ENCODE results near the gene IFITM1.
"Not testable (repeated sequence)": the region's sequence is repeated elsewhere in the genome, so short reads cannot be mapped to it uniquely, and the experiment has no call there.

Gene IFITM1

GRCh38 chr11:328012-328411, 14.2 kb downstream of the IFITM1 start:
- DNase-seq: no peak

GRCh38 chr11:328516-329100, 14.8 kb downstream of the IFITM1 start:
- not testable (repeated sequence) for DNase-seq

GRCh38 chr11:329886-330253, 16.0 kb downstream of the IFITM1 start:
- no peak for DNase-seq

- no peak for DNase-seq
Observed at GRCh38 chr11:330307-330693, 16.5 kb downstream of the IFITM1 start.

GRCh38 chr11:330694-331357, 17.0 kb downstream of the IFITM1 start:
- no peak for DNase-seq

GRCh38 chr11:331358-332060, 17.7 kb downstream of the IFITM1 start:
- no peak for DNase-seq

- DNase-seq: no peak
Observed at GRCh38 chr11:332651-333480, 19.0 kb downstream of the IFITM1 start.

- not testable (repeated sequence) for DNase-seq
Observed at GRCh38 chr11:333616-334263, 19.9 kb downstream of the IFITM1 start.

GRCh38 chr11:334264-334994, 20.6 kb downstream of the IFITM1 start:
- no peak for DNase-seq

GRCh38 chr11:335779-336658, 22.2 kb downstream of the IFITM1 start:
- no peak for DNase-seq

- DNase-seq: no peak
Observed at GRCh38 chr11:336659-337198, 22.9 kb downstream of the IFITM1 start.

- no peak for DNase-seq
Observed at GRCh38 chr11:337711-338110, 23.9 kb downstream of the IFITM1 start.

GRCh38 chr11:339963-340362, 26.1 kb downstream of the IFITM1 start:
- DNase-seq: no peak

- DNase-seq: no peak
Observed at GRCh38 chr11:340539-341512, 27.0 kb downstream of the IFITM1 start.

GRCh38 chr11:342328-342727, 28.5 kb downstream of the IFITM1 start:
- DNase-seq: no peak

- no peak for DNase-seq
Observed at GRCh38 chr11:344836-345578, 31.2 kb downstream of the IFITM1 start.

GRCh38 chr11:346529-346928, 32.7 kb downstream of the IFITM1 start:
- DNase-seq: no peak

- DNase-seq: not testable (repeated sequence)
Observed at GRCh38 chr11:349270-349954, 35.6 kb downstream of the IFITM1 start.

Measured in stimulated activated CD4-positive, alpha-beta T cell treated with anti-CD3 and anti-CD28 coated beads, Interleukin-4, amount 100 ng/mL, for 4 hours (primary cell).